T47D (cell line): ENCODE measurements around the gene HYPK.

Source experiments
- DNase-seq, 2 experiments: peaks; one replicate each; pipeline versions ENCODE4 v3.0.0 to v3.0.0-alpha.2; 2011 to 2012; ENCODE audit warnings: low read depth in 1 of 2, low spot score in 1 of 2
- JUND ChIP-seq: IDR thresholded peaks from 2 replicates; pipeline ENCODE4 v1.6.1; 2012; ENCODE audit warnings: low read depth
- in situ Hi-C: cut with HindIII; loops from 2 replicates; pipeline ENCODE4 v1.10.0; 2016; ENCODE audit warnings: low sequenced_read_pairs, low pct_unique_long_range_greater_than_20kb

Gene HYPK

DNA sequence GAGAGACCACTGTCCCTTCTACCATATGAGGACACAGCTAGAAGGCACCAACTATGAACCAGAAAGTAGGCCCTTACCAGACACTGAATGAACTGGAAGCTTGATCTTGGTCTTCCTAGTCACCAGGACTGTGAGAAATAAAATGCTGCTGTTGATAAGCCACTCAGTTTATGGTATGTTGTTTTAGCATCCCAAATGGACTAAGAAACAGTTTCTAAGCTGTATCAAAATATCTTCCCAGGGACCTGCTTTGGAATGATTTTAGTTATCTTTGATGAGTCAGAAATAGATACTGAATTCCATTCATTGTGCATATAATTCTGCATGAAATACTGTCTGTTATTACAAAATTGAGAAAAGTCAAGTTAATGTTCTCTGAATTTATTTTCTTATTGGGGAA is 45.0 kb downstream of the HYPK start:
- no peak for DNase-seq
- no peak for TF ChIP-seq JUND
- in situ Hi-C loops = no loop called here

DNA sequence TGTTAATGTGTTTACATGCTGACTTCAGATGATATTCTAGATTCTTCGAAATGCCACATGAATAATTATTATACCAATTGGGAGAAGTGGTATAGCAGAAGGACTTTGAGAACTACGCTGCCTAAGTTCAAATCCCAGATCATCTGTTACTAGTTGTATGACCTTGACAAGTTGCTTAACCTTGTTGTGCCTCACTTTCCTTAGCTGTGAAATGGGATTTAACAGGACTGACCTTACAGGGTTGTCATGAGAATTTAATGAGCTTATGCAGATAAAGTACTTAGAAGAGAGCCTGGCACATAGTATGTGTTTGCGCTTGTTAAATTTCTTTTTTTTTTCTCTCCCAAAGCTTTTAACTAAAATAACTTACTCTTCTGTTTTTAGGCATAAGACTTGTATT is 50.9 kb downstream of the HYPK start:
- TF ChIP-seq JUND = no peak
- in situ Hi-C loops = no loop called here
- DNase-seq = no peak

DNA sequence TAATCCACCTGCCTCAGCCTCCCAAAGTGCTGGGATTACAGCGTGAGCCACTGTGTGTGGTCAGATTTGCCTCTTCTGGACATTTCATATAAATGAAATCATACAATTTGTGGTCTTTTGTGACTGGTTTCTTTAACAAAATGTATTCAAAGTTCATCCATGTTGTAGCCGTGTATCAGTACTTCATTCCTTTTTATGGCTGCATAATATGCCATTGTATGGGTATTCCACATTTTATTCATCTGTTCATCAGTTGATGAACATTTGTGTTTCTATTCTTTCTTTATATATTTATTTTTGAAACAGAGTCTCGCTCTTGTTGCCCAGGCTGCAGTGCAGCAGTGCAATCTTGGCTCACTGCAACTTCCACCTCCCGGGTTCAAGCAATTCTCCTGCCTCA is 52.2 kb downstream of the HYPK start:
- in situ Hi-C loops = no loop called here
- TF ChIP-seq JUND = no peak

More for the DNA sequence above, 52.2 kb downstream of the HYPK start:
- DNase-seq = no peak
